Measurements from ENCODE around the gene SLC1A2. TPM values are rescaled to one million over a fixed set of nuclear protein-coding genes. Genes with fewer than 3 reads are reported as not detected.
A peak's percentile ranks its signal among the peaks of the same experiment; 100 is the strongest.

SLC1A2 gene
- total and polyA plus RNA-seq, 8 donors, result 0.89 to 31.8 (median 18.9) TPM

DNA sequence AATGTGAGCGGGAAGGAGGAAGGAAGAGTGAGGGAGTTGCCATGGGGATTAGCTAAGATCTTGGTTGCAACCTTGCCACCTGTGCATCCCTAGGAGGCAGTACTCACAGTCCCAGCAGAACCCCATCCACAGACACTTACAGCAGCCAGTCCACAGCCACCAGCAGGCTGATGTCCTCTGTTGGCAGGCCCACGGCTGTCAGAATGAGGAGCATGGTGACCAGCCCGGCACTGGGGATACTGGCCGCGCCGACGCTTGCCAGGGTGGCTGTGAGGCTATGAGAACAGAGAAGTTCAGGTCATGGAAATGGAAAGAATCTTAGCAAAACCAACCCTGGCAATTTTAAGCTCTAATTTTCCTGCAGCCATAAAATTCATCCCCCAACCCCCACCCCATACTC lies 138.6 kb downstream of the SLC1A2 start:
- Histone ChIP-seq H3K4me3 (no peak overlapping the region), H3K27me3 (no peaks in the 10 kb centered on the region), H3K4me1 (peaks cover 3 to 18% of the 10 kb centered on the region in 2 donors), H3K27ac (no peak overlapping the region), H3K9me3 (no peaks in the 10 kb centered on the region), H3K36me3 (no peaks in the 10 kb centered on the region)
- DNase-seq, result peak in 1 of 4 donors; percentile 60
- no peak for ATAC-seq
- intact Hi-C loops (cut with DNase I), result no loop called here
- TF ChIP-seq CTCF (IDR thresholded peaks at IDR 0.05), result no peak

DNA sequence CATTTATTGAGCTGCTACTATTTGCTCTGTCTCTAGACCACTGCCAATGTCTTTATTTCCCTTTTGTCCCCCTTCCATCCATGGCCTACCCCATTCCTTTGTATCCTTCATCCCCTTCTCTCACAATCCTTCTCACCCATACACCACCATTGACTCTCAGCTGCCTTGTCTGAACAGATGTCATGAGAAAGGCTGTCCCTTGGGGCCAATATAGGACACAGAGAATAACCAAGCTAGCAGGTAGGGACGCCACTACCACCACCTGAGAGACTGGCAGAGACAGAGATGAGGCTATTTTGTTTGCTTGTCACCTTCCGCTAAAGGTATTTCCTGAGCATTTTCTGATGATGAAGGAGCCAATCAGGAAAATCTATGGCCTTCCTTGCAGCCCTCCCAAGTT lies 141.5 kb downstream of the SLC1A2 start:
- Histone ChIP-seq H3K4me1 (peaks cover 5 to 28% of the 10 kb centered on the region in 2 donors), H3K36me3 (no peaks in the 10 kb centered on the region), H3K4me3 (no peak overlapping the region), H3K27ac (no peak overlapping the region), H3K9me3 (no peaks in the 10 kb centered on the region), H3K27me3 (no peaks in the 10 kb centered on the region)
- intact Hi-C loops (cut with DNase I), result no loop called here
- DNase-seq, result no peak
- no peak for ATAC-seq
- no peak for TF ChIP-seq CTCF (IDR thresholded peaks at IDR 0.05)

DNA sequence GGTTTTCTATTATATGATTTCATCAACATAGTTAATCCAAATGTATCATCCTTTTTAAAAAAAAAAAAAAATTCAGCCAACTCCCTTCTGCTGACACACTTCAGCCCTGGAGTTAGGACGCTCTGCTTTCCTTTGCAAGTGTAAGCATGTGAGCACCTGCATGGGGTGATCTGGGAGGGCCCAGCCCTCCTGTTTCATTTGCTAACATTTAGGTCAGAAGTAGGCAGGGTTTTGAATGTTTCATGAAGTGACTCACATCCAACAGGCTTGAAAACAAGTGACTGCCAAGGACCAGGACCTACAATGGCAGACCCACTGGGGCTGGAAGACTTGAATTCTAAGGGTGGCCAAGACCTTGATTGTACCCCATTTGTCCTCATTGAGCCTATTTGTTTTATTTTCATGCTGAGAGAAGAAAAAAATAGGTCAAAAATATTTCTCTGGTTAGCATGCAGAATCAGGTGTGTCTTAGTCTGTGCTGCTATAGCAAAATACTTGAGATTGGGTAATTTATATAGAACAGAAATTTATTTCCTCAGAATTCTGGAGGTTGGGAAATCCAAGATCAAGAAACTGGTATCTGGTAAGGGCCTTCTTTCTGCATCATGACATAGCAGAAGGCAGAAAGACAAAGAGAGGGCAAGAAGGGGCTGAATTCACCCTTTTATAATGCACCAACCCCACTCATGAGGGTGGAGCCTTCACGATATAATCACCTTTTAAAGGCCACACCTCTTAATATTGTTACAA lies 142.8 kb downstream of the SLC1A2 start:
- TF ChIP-seq CTCF (IDR thresholded peaks at IDR 0.05), result no peak
- peak overlapping the region; percentile 57 to 74 for H3K27ac ChIP-seq
- DNase-seq (peak in 1 of 4 donors; percentile 44), ATAC-seq (peak; percentile 82)
- H3K27me3 ChIP-seq, result no peaks in the 10 kb centered on the region
- H3K9me3 ChIP-seq, result no peaks in the 10 kb centered on the region
- H3K36me3 ChIP-seq, result no peaks in the 10 kb centered on the region
- intact Hi-C loops (cut with DNase I), result no loop called here
- no peak overlapping the region for H3K4me3 ChIP-seq
- H3K4me1 ChIP-seq, result peaks cover 5 to 25% of the 10 kb centered on the region in 2 donors

DNA sequence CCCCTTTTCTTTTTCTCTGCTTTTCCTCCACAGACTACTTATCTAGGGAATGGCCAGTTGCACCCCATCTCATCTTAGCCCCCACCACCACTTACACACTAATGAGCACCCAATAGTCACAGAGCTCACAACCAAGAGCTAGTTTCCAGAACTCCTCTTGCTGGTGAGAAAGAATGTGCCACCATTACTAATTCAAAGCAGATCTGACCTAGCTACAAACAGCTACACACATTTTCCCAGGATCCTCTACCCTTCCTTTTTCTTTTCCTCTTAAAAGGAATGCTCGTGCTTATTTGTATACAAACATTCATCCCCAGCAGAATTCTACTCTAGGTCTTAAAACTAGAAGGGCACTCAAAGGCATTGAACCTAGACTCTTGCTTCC lies 143.6 kb downstream of the SLC1A2 start:
- intact Hi-C loops (cut with DNase I), result no loop called here

More for the DNA sequence above, 143.6 kb downstream of the SLC1A2 start:
- H3K27ac ChIP-seq, result peak overlapping the region; percentile 57 to 74
- H3K4me1 ChIP-seq, result peaks cover 5 to 25% of the 10 kb centered on the region in 2 donors
- no peaks in the 10 kb centered on the region for H3K36me3 ChIP-seq
- TF ChIP-seq CTCF (IDR thresholded peaks at IDR 0.05), result no peak
- no peaks in the 10 kb centered on the region for H3K9me3 ChIP-seq
- H3K27me3 ChIP-seq, result no peaks in the 10 kb centered on the region
- H3K4me3 ChIP-seq, result no peak overlapping the region
- DNase-seq (no peak), ATAC-seq (peak; percentile 24)
